NT2/D1 (cell line): Measurements from ENCODE around the gene IRF7.

Experiments used
- DNase-seq: peaks from one replicate; pipeline ENCODE4 v3.0.0-alpha.2; 2011; ENCODE audit warnings: low read depth, low spot score
- H3K27me3 ChIP-seq: 2 replicates; pipeline ENCODE4 v1.6.0; 2011; ENCODE audit warnings: mild to moderate bottlenecking; ENCODE audit not compliant: insufficient read length, insufficient read depth
- H3K36me3 ChIP-seq: 2 replicates; pipeline ENCODE4 v1.6.1; 2011; ENCODE audit warnings: mild to moderate bottlenecking, low read length, mixed read lengths; ENCODE audit not compliant: insufficient read depth, insufficient read length
- H3K4me1 ChIP-seq: 2 replicates; pipeline ENCODE4 v1.5.1; 2011; ENCODE audit not compliant: insufficient read depth, insufficient read length
- H3K4me3 ChIP-seq: 2 replicates; pipeline ENCODE4 v1.5.1; 2011; ENCODE audit warnings: low read depth; ENCODE audit not compliant: insufficient read length
- H3K9ac ChIP-seq: 2 replicates; pipeline ENCODE4 v1.6.0; 2011; ENCODE audit warnings: low read depth; ENCODE audit not compliant: insufficient read length
- H3K9me3 ChIP-seq: 2 replicates; pipeline ENCODE4 v1.5.1; 2011; ENCODE audit warnings: mild to moderate bottlenecking, low read length; ENCODE audit not compliant: insufficient read depth
- SUZ12 ChIP-seq: IDR thresholded peaks from 2 replicates; pipeline ENCODE4 v1.6.1; 2011; ENCODE audit not compliant: insufficient read length, insufficient read depth; ENCODE audit errors: extremely low read depth
- YY1 ChIP-seq: IDR thresholded peaks from 2 replicates; pipeline ENCODE4 v1.6.1; 2011; ENCODE audit not compliant: insufficient read length, insufficient read depth
- ZNF274 ChIP-seq: IDR thresholded peaks from 2 replicates; pipeline ENCODE4 v1.6.1; 2011; ENCODE audit warnings: mild to moderate bottlenecking, low read depth, low read length

IRF7 gene

DNA sequence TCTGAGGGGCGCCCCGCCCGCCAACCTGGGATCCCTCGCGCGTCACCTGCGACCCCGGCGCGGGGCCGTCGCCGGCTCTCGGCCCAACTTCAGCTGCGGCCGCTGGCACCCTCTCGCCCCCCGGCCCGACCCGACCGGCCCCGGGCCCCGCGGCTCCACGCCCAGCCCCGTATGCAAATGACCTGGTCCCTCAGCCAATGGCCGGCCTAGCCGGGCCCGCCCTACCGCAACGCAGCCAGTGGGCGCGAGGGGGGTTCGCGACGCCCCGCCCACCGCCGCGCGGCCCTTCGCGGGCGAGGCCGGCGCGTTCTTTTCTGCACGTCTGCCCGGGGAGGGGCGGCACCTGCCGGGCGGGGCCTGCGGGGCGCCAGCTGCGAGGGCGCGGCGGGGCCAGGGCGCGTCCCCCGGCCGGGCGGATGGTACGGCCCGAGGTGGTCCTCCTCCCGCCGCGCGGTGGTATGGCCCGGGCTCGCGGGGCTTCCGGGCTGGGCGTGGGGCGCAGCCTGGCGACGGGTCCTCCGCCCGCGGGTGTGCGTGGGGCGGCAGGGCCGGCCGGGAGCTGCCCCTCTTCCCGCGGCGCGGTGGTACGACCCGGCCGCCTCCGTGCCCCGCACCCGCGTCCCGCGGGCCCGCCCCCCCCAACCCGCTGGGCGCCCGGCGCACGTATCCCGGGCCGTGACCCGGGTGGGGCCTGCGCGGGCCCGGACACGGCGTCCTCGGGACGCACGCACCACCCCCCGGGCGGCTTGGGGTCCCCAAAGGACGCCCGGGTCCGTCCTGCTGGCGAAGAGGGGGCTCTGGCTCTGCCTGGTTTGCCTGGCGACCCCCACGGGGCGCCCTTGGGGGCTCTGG, 47.2 kb downstream of the IRF7 start:
- H3K9ac ChIP-seq: peak overlapping the region; percentile 91
- H3K9me3 ChIP-seq: no peaks in the 10 kb centered on the region
- peaks cover 23% of the 10 kb centered on the region for H3K36me3 ChIP-seq
- TF ChIP-seq YY1 (no peak), SUZ12 (no peak), ZNF274 (no peak)
- peak overlapping the region; percentile 64 for H3K4me3 ChIP-seq
- H3K4me1 ChIP-seq: peaks cover 44% of the 10 kb centered on the region
- peak; percentile 82 for DNase-seq
- peaks cover 15% of the 10 kb centered on the region for H3K27me3 ChIP-seq

DNA sequence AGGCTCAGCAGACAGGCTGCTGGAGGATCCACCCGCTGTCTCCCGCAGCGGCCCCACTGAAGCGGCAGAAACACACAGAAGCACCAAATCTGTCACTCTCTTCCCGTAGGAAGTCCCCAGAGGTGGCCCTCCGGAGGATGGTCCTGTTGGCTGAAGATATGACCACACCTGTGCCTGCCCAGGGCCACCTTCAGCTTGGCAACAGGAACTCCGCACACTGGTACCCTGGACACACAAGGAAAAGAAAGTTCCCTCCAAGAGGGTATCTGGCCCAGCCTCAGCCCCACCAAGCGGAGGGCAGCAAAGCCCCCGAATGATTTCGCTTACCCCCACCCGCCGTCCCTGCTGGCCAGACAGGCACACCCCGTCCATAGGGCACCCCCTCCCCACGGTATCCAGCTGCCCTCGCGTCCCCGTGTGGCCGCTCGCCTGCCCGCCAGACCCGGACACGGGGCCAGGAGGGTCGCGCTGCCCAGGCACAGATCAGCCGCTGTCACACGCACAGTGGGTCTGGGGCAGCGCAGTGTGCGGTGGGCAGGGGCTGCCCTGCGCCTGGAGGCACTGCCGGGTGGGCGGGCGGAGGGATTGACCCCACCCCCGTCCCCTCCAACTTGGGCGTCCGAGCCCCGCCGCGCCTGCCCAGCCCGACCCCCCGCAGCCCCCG, 48.0 kb downstream of the IRF7 start:
- Histone ChIP-seq H3K27me3 (peaks cover 12% of the 10 kb centered on the region), H3K9ac (peak overlapping the region; percentile 90), H3K9me3 (no peaks in the 10 kb centered on the region), H3K4me1 (peaks cover 38% of the 10 kb centered on the region), H3K4me3 (peak overlapping the region; percentile 64), H3K36me3 (peaks cover 31% of the 10 kb centered on the region)
- no peak for DNase-seq
- TF ChIP-seq YY1: no peak

DNA sequence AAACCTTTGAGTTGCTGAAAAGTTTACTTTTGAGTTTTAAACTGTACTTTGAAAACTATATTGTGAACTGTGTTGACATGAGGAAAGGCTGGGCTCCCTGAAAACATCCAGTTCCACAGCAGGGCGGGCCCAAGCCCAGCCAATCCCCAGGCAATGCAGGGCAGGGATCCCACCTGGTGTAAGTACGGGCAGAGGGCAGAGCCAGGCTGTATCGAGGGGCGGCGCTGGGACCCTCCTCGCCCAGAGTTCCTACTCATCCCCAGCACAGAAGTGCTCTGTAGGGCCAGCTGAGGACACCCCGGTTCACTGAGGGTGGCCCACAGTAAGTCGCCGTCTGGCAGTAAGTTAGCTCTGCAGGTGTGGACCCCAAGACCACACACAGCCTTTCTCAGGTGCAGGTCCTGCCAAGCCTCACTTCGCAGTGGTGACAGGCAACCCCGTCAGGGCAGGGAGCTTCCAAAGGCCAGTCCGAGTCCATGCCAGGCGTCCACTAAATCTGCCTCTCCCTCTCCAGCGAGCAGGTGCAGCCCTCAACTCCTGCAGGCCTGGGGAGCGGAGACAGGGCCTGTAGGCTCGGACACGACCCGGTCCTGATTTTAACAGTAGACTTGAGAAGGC, 48.6 kb downstream of the IRF7 start:
- Histone ChIP-seq H3K9me3 (no peaks in the 10 kb centered on the region), H3K4me3 (peak overlapping the region; percentile 64), H3K27me3 (peaks cover 12% of the 10 kb centered on the region), H3K4me1 (peaks cover 41% of the 10 kb centered on the region), H3K9ac (peak overlapping the region; percentile 90), H3K36me3 (peaks cover 37% of the 10 kb centered on the region)
- TF ChIP-seq YY1 (no peak), ZNF274 (no peak), SUZ12 (no peak)
- no peak for DNase-seq

DNA sequence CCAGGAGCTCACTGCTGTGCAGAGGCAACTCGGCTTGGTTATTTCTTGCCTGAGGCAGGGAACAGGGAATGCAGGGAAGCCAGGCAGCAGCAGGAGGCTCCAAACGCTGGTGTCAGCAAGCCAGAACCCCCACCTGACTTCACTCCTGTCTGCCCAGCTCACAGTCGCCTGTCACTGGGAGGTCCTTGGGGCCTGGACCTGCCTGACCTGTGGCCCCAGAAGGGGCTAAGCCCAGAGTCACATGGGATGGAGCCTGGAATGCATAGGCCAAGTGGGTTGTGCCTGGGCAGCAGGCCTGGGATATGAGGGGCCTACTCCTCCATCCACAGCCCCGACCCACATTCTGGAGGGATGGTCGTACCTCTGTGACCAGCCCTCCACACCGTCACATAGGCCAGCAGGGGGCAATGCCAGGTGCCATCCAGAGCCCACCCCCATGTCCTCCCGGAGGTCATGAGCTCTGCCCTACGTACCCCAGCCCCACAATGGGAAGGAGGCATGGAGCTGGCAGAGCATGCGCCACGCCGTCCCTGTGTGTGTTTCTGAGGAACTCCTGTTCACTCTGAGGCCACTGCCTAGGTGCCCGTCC, 49.7 kb downstream of the IRF7 start:
- TF ChIP-seq ZNF274 (no peak), SUZ12 (no peak), YY1 (no peak)
- Histone ChIP-seq H3K9me3 (no peaks in the 10 kb centered on the region), H3K9ac (peak overlapping the region; percentile 59), H3K4me1 (peaks cover 39% of the 10 kb centered on the region), H3K27me3 (peaks cover 12% of the 10 kb centered on the region), H3K4me3 (no peak overlapping the region), H3K36me3 (peaks cover 42% of the 10 kb centered on the region)
- no peak for DNase-seq

DNA sequence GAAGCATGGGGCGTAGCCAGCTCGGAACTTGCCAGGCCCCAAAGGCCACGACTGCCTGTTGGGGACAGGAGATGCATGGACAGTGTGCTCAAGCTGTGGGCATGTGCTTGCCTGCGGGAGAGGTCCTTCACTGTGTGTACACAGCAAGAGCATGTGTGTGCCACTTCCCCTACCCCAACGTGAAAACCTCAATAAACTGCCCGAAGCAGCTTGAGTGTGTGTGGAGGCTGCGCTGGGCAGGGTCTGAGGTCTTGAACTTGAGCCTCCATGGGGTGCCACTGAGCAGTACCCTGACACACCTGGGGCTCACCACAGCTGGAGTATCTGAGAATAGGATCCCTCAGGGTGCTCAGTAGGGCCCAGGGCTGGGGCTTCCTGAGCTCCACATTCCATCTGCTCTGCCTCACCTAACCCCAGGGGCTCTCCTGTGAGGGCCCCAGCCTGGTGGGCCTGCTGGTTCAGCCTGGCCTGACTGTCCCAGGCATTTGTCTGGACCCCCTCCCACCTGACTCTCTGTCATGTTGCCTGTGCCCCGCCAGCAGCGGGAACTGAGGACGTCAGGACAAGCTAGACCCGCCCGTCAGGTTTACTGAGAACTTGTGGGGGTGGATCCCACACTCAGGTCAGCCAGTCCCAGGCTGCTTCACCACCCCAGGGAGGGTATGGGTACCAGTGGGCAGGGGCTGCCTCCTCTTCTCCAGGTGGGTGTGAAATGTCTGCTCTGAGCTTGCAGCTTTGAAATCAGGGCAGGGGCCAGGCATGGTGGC, 51.8 kb downstream of the IRF7 start:
- Histone ChIP-seq H3K9me3 (no peaks in the 10 kb centered on the region), H3K4me1 (peaks cover 42% of the 10 kb centered on the region), H3K27me3 (peaks cover 5% of the 10 kb centered on the region), H3K36me3 (peaks cover 42% of the 10 kb centered on the region), H3K4me3 (no peak overlapping the region), H3K9ac (peak overlapping the region; percentile 15)
- DNase-seq: no peak
- TF ChIP-seq ZNF274: no peak
- no peak for TF ChIP-seq SUZ12
- no peak for TF ChIP-seq YY1

DNA sequence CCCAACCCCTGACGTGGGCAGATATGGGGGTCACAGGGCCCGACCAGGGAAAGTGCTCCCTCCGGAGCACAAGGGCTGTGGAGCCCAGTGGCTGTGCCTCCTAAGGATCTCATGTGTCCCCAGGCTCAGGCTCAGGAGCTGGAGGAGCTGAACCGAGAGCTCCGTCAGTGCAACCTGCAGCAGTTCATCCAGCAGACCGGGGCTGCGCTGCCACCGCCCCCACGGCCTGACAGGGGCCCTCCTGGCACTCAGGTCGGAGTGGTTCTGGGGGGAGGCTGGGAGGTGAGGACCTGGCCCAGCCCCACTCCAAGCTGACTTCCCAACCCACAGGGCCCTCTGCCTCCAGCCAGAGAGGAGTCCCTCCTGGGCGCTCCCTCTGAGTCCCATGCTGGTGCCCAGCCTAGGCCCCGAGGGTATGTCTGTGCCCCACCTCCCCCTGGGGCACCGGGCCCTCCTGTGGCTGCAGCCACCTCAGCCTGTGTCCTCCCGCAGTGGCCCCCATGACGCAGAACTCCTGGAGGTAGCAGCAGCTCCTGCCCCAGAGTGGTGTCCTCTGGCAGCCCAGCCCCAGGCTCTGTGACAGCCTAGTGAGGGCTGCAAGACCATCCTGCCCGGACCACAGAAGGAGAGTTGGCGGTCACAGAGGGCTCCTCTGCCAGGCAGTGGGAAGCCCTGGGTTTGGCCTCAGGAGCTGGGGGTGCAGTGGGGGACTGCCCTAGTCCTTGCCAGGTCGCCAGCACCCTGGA, 52.5 kb downstream of the IRF7 start:
- H3K9ac ChIP-seq: no peak overlapping the region
- no peak overlapping the region for H3K4me3 ChIP-seq
- no peaks in the 10 kb centered on the region for H3K9me3 ChIP-seq
- H3K36me3 ChIP-seq: peaks cover 42% of the 10 kb centered on the region
- H3K27me3 ChIP-seq: peaks cover 8% of the 10 kb centered on the region
- H3K4me1 ChIP-seq: peaks cover 44% of the 10 kb centered on the region
- TF ChIP-seq YY1: no peak
- no peak for TF ChIP-seq SUZ12
- TF ChIP-seq ZNF274: no peak
- no peak for DNase-seq
